PC-3 (cell line): ENCODE results near the gene SLC34A3. TPM values are rescaled to one million over a fixed set of nuclear protein-coding genes. Genes with fewer than 3 reads are reported as not detected.
"Not testable (repeated sequence)": the region's sequence is repeated elsewhere in the genome, so short reads cannot be mapped to it uniquely, and the experiment has no call there.

Experiments
- ATAC-seq: fragments of 200-7000 bp; cut with Tn5 transposase; 2 replicates; pipeline ENCODE4 v1.9.1; 2020; ENCODE audit warnings: mild to moderate bottlenecking, moderate library complexity
- BruUV-seq: library from RNA; stranded (reverse); fragments of 400-500 nt; replicated peaks from 2 replicates; lab custom pipeline; 2021; lab: Mats Ljungman, UMichigan
- CTCF ChIA-PET: fragments of 300-600 bp; sonication (Branson Sonifier 250); formaldehyde crosslinking; loops from one replicate; lab custom pipeline; 2022; ENCODE audit warnings: antibody characterized with exemption; lab: Charles Lee
- POLR2A ChIA-PET: fragments of 300-600 bp; sonication (Branson Sonifier 250); formaldehyde crosslinking; loops from one replicate; lab custom pipeline; 2022; ENCODE audit warnings: antibody characterized with exemption; ENCODE audit not compliant: unreplicated experiment; lab: Charles Lee
- DNase-seq: peaks from one replicate; pipeline ENCODE4 v3.0.0-alpha.2; 2015
- H2AFZ ChIP-seq: fragments of 300-600 bp; sonication (generic); 2 replicates; pipeline ENCODE4 v1.6.0; 2016; ENCODE audit warnings: antibody characterized with exemption, low read length
- H3F3A ChIP-seq: fragments of 300-600 bp; sonication (generic); one replicate; pipeline ENCODE4 v1.6.0; 2017; ENCODE audit warnings: antibody characterized with exemption, low read length, control low read depth, mild to moderate bottlenecking; ENCODE audit not compliant: unreplicated experiment
- H3K27ac ChIP-seq: fragments of 300-600 bp; sonication (generic); 2 replicates; pipeline ENCODE4 v1.5.1; 2016; ENCODE audit warnings: mild to moderate bottlenecking, low read length
- H3K27me3 ChIP-seq: fragments of 300-600 bp; sonication (generic); 2 replicates; pipeline ENCODE4 v1.6.1; 2016; ENCODE audit warnings: low read length, mixed read lengths
- H3K36me3 ChIP-seq: fragments of 300-600 bp; sonication (generic); 2 replicates; pipeline ENCODE4 v1.6.1; 2016; ENCODE audit warnings: low read depth, mixed run types, low read length, mixed read lengths
- H3K4me1 ChIP-seq: fragments of 300-600 bp; sonication (generic); 2 replicates; pipeline ENCODE4 v1.5.1; 2016; ENCODE audit warnings: low read length; ENCODE audit not compliant: insufficient read depth
- H3K4me2 ChIP-seq: fragments of 300-600 bp; sonication (generic); 2 replicates; pipeline ENCODE4 v1.6.0; 2016; ENCODE audit warnings: low read length
- H3K4me3 ChIP-seq: fragments of 300-600 bp; sonication (generic); 2 replicates; pipeline ENCODE4 v1.5.1; 2016; ENCODE audit warnings: mild to moderate bottlenecking, low read length, mixed read lengths
- H3K79me2 ChIP-seq: fragments of 300-600 bp; sonication (generic); 2 replicates; pipeline ENCODE4 v1.6.1; 2017; ENCODE audit warnings: low read length, mixed read lengths
- H3K9ac ChIP-seq: fragments of 300-600 bp; sonication (generic); 2 replicates; pipeline ENCODE4 v1.6.0; 2016; ENCODE audit warnings: mild to moderate bottlenecking, low read length
- H3K9me2 ChIP-seq: fragments of 300-600 bp; sonication (generic); replicated peaks from 2 replicates; pipeline ENCODE4 v1.6.1; 2016; ENCODE audit warnings: mixed run types, low read length, mixed read lengths
- H3K9me3 ChIP-seq: fragments of 300-600 bp; sonication (generic); 2 replicates; pipeline ENCODE4 v1.6.1; 2016; ENCODE audit warnings: low read length, mixed read lengths
- H4K20me1 ChIP-seq: fragments of 300-600 bp; sonication (generic); 2 replicates; pipeline ENCODE4 v1.6.1; 2016; ENCODE audit warnings: low read length, mixed read lengths
- CTCF ChIP-seq: fragments of 300-600 bp; sonication (generic); conservative IDR thresholded peaks from 2 replicates; pipeline ENCODE4 v1.5.1; 2017; ENCODE audit warnings: antibody characterized with exemption, low read depth, mild to moderate bottlenecking, low read length
- EZH2 ChIP-seq: fragments of 300-600 bp; sonication (generic); IDR thresholded peaks from one replicate; pipeline ENCODE4 v1.6.1; 2017; ENCODE audit warnings: antibody characterized with exemption, mild to moderate bottlenecking, low read length; ENCODE audit not compliant: unreplicated experiment
- EZH2phosphoT487 ChIP-seq: fragments of 300-600 bp; sonication (generic); IDR thresholded peaks from 2 replicates; pipeline ENCODE4 v1.6.1; 2018; ENCODE audit warnings: mild to moderate bottlenecking, antibody characterized with exemption, low read length, borderline replicate concordance
- intact Hi-C: fragments of 100-400 bp; cut with micrococcal nuclease; formaldehyde crosslinking; loops from 2 replicates; pipeline ENCODE4 v1.9.0; 2023
- total RNA-seq: library from RNA; depleted of rRNA; stranded (reverse); fragments of >200 nt; gene quantifications from 2 replicates; pipeline ENCODE4 v1.2.3, GENCODE V29; 2014

Gene SLC34A3
- total RNA-seq, 1 experiment from 2014 or later = 1.5 TPM

- peak overlapping the region; percentile 93 for H3K4me3 ChIP-seq
These were observed 25.7 kb downstream of the SLC34A3 start for GRCh38 chr9:137256362-137256761.

GRCh38 chr9:137256856-137257255, 26.2 kb downstream of the SLC34A3 start:
- peak overlapping the region; percentile 94 for H3K4me2 ChIP-seq
- H3K27ac ChIP-seq = no peak overlapping the region
- peaks cover 15% of the 10 kb centered on the region; the same call in 1 of the 2 replicates for H3K4me1 ChIP-seq
- H3K9me3 ChIP-seq = no peaks in the 10 kb centered on the region
- H3K9ac ChIP-seq = no peak overlapping the region
- ChIA-PET CTCF (no interaction called here), POLR2A (no interaction called here)
- no peaks in the 10 kb centered on the region; the same call in 1 of the 2 replicates for H3K36me3 ChIP-seq
- BruUV-seq = no TSS peak
- ATAC-seq (no peak), DNase-seq (no peak)
- H3K4me3 ChIP-seq = peak overlapping the region; percentile 93
- no peaks in the 10 kb centered on the region for H3F3A ChIP-seq
- H3K27me3 ChIP-seq = no peaks in the 10 kb centered on the region
- no peaks in the 10 kb centered on the region for H4K20me1 ChIP-seq
- intact Hi-C loops = no loop called here
- H3K9me2 ChIP-seq = no peaks in the 10 kb centered on the region
- TF ChIP-seq CTCF (no peak), EZH2phosphoT487 (no peak), EZH2 (no peak)
- peaks cover 18% of the 10 kb centered on the region for H3K79me2 ChIP-seq
- H2AFZ ChIP-seq = no peak overlapping the region

More at GRCh38 chr9:137256362-137256761, 25.7 kb downstream of the SLC34A3 start:
- DNase-seq = no peak
- Histone ChIP-seq H3F3A (no peaks in the 10 kb centered on the region), H4K20me1 (no peaks in the 10 kb centered on the region), H3K9ac (peak overlapping the region; percentile 91; the same call in 1 of the 2 replicates), H3K27me3 (no peaks in the 10 kb centered on the region), H3K4me2 (peak overlapping the region; percentile 94), H3K9me2 (no peaks in the 10 kb centered on the region), H3K36me3 (no peaks in the 10 kb centered on the region; the same call in 1 of the 2 replicates), H3K79me2 (peaks cover 18% of the 10 kb centered on the region), H3K9me3 (no peaks in the 10 kb centered on the region), H2AFZ (no peak overlapping the region), H3K27ac (no peak overlapping the region), H3K4me1 (peaks cover 15% of the 10 kb centered on the region; the same call in 1 of the 2 replicates)
- intact Hi-C loops = no loop called here
- no peak for ATAC-seq
- ChIA-PET CTCF (no interaction called here), POLR2A (no interaction called here)
- no TSS peak for BruUV-seq
- TF ChIP-seq EZH2phosphoT487 (no peak), EZH2 (no peak), CTCF (no peak)

GRCh38 chr9:137262173-137262908, 31.6 kb downstream of the SLC34A3 start:
- intact Hi-C loops, H3K4me3 ChIP-seq, H3K27ac ChIP-seq, H3K9me3 ChIP-seq, BruUV-seq, H3K4me1 ChIP-seq, DNase-seq, CTCF ChIA-PET, H4K20me1 ChIP-seq, H3F3A ChIP-seq, H3K9me2 ChIP-seq, POLR2A ChIA-PET, H3K4me2 ChIP-seq, H2AFZ ChIP-seq, H3K79me2 ChIP-seq, H3K27me3 ChIP-seq, H3K9ac ChIP-seq, ATAC-seq, H3K36me3 ChIP-seq: not testable (repeated sequence)
- TF ChIP-seq CTCF = peak; percentile 37; the same call in 1 of the 2 replicates
